Embryonic facial prominence (tissue), 1 donor: Measurements from ENCODE around the gene OR11A1.

Source experiments
- DNase-seq: peaks from one replicate; pipeline ENCODE4 v3.0.0-alpha.2; 2016; ENCODE audit errors: extremely low spot score

OR11A1 gene

GRCh38 chr6:29456971-29457370 lies at the start of gene OR11A1, which contains the start of gene OR2H1:
TSS of gene OR11A1 (minus strand) at chr6:29457071. CDS start at chr6:29427641, 29,430 bp downstream.
TSS of gene OR2H1 (plus strand) at chr6:29457155. CDS start at chr6:29461770, 4,615 bp downstream.
- DNase-seq = no peak

- no peak for DNase-seq
Measured at GRCh38 chr6:29506446-29507067, 49.7 kb upstream of the OR11A1 start.

- no peak for DNase-seq
Measured at GRCh38 chr6:29505808-29506207, 48.9 kb upstream of the OR11A1 start.

- no peak for DNase-seq
Measured at GRCh38 chr6:29504961-29505360, 48.1 kb upstream of the OR11A1 start.

GRCh38 chr6:29502597-29502996 lies 45.7 kb upstream of the OR11A1 start:
- no peak for DNase-seq

- DNase-seq = no peak
Measured at GRCh38 chr6:29502181-29502580, 45.3 kb upstream of the OR11A1 start.

- DNase-seq = no peak
Measured at GRCh38 chr6:29501106-29501505, 44.2 kb upstream of the OR11A1 start.

GRCh38 chr6:29500594-29500993 lies 43.7 kb upstream of the OR11A1 start:
- DNase-seq = no peak

GRCh38 chr6:29499704-29500103 lies 42.8 kb upstream of the OR11A1 start:
- no peak for DNase-seq

- no peak for DNase-seq
Measured at GRCh38 chr6:29496961-29497360, 40.1 kb upstream of the OR11A1 start.

GRCh38 chr6:29495571-29495970 lies 38.7 kb upstream of the OR11A1 start:
- DNase-seq = no peak

- DNase-seq = no peak
Measured at GRCh38 chr6:29494131-29494530, 37.3 kb upstream of the OR11A1 start.

- no peak for DNase-seq
Measured at GRCh38 chr6:29493261-29493660, 36.4 kb upstream of the OR11A1 start.

GRCh38 chr6:29491574-29491973 lies 34.7 kb upstream of the OR11A1 start:
- DNase-seq = no peak

- DNase-seq = no peak
Measured at GRCh38 chr6:29490552-29490951, 33.7 kb upstream of the OR11A1 start.

GRCh38 chr6:29490055-29490454 lies 33.2 kb upstream of the OR11A1 start:
- no peak for DNase-seq

GRCh38 chr6:29489286-29489685 lies 32.4 kb upstream of the OR11A1 start:
- no peak for DNase-seq

- DNase-seq = no peak
Measured at GRCh38 chr6:29488874-29489273, 32.0 kb upstream of the OR11A1 start.

GRCh38 chr6:29487660-29488059 lies 30.8 kb upstream of the OR11A1 start, which contains the start of gene MAS1L:
TSS of gene MAS1L (minus strand) at chr6:29487956. CDS start at chr6:29487902, 54 bp downstream.
- no peak for DNase-seq

- no peak for DNase-seq
Measured at GRCh38 chr6:29487131-29487530, 30.3 kb upstream of the OR11A1 start.

GRCh38 chr6:29486577-29486976 lies 29.7 kb upstream of the OR11A1 start:
- DNase-seq = no peak

- no peak for DNase-seq
Measured at GRCh38 chr6:29483735-29484134, 26.9 kb upstream of the OR11A1 start.

GRCh38 chr6:29483186-29483585 lies 26.3 kb upstream of the OR11A1 start:
- DNase-seq = no peak

GRCh38 chr6:29479560-29479959 lies 22.7 kb upstream of the OR11A1 start:
- no peak for DNase-seq
